H9 (cell line): ENCODE results near the gene HOXC6. TPM values are rescaled to one million over a fixed set of nuclear protein-coding genes. Genes with fewer than 3 reads are reported as not detected.

ENCODE experiments used
- DNase-seq: peaks from one replicate; pipeline ENCODE4 v3.0.0-alpha.2; 2017
- H2AFZ ChIP-seq: one replicate; pipeline ENCODE4 v1.6.1; 2013; ENCODE audit warnings: mild to moderate bottlenecking, low read length, control low read depth, moderate library complexity
- H2AK5ac ChIP-seq: 2 replicates; pipeline ENCODE4 v1.6.1; 2013; ENCODE audit warnings: low read length, control low read depth, mixed read lengths; ENCODE audit not compliant: insufficient read length
- H2BK120ac ChIP-seq: one replicate; pipeline ENCODE4 v1.6.1; 2013; ENCODE audit warnings: low read depth, mild to moderate bottlenecking, low read length, control low read depth, inconsistent platforms; ENCODE audit not compliant: poor library complexity, severe bottlenecking
- H2BK12ac ChIP-seq: 2 replicates; pipeline ENCODE4 v1.6.1; 2013; ENCODE audit warnings: low read length, control low read depth, mixed read lengths, low read depth; ENCODE audit not compliant: insufficient read length
- H2BK15ac ChIP-seq: 2 replicates; pipeline ENCODE4 v1.6.1; 2013; ENCODE audit warnings: low read depth, low read length, control low read depth
- H2BK20ac ChIP-seq: one replicate; pipeline ENCODE4 v1.6.1; 2013; ENCODE audit warnings: low read depth, mild to moderate bottlenecking, low read length, control low read depth, inconsistent platforms; ENCODE audit not compliant: poor library complexity, severe bottlenecking
- H2BK5ac ChIP-seq: 2 replicates; pipeline ENCODE4 v1.6.1; 2013; ENCODE audit warnings: low read length, control low read depth, mixed read lengths; ENCODE audit not compliant: insufficient read length
- H3K14ac ChIP-seq: 2 replicates; pipeline ENCODE4 v1.6.1; 2013; ENCODE audit warnings: low read length, control low read depth; ENCODE audit not compliant: insufficient read depth
- H3K18ac ChIP-seq: 2 replicates; pipeline ENCODE4 v1.6.1; 2013; ENCODE audit warnings: low read depth, mild to moderate bottlenecking, mixed read lengths, low read length, control low read depth; ENCODE audit not compliant: insufficient read length
- H3K23ac ChIP-seq: 2 replicates; pipeline ENCODE4 v1.6.1; 2013; ENCODE audit warnings: low read length, control low read depth, mixed read lengths, low read depth; ENCODE audit not compliant: insufficient read length
- H3K23me2 ChIP-seq: 2 replicates; pipeline ENCODE4 v1.6.1; 2013; ENCODE audit warnings: low read depth, mild to moderate bottlenecking, mixed read lengths, low read length, control low read depth; ENCODE audit not compliant: insufficient read length, poor library complexity, severe bottlenecking
- H3K27ac ChIP-seq: 2 replicates; pipeline ENCODE4 v1.5.1; 2013; ENCODE audit warnings: low read length, control low read depth, mixed read lengths, low read depth; ENCODE audit not compliant: insufficient read length
- H3K27me3 ChIP-seq: 2 replicates; pipeline ENCODE4 v1.6.1; 2013; ENCODE audit warnings: low read length, control low read depth, inconsistent platforms; ENCODE audit not compliant: insufficient read depth
- H3K4ac ChIP-seq: 2 replicates; pipeline ENCODE4 v1.6.1; 2013; ENCODE audit warnings: low read depth, mild to moderate bottlenecking, control low read depth, inconsistent platforms, low read length, moderate library complexity
- H3K4me1 ChIP-seq: 2 replicates; pipeline ENCODE4 v1.6.1; 2013; ENCODE audit warnings: low read length, control low read depth, inconsistent platforms; ENCODE audit not compliant: insufficient read depth
- H3K4me2 ChIP-seq: 2 replicates; pipeline ENCODE4 v1.6.1; 2013; ENCODE audit warnings: low read length, control low read depth, mixed read lengths; ENCODE audit not compliant: insufficient read length, insufficient read depth
- H3K56ac ChIP-seq: 2 replicates; pipeline ENCODE4 v1.6.1; 2013; ENCODE audit warnings: low read depth, mild to moderate bottlenecking, mixed read lengths, low read length, control low read depth; ENCODE audit not compliant: insufficient read length
- H3K79me1 ChIP-seq: 2 replicates; pipeline ENCODE4 v1.6.1; 2013; ENCODE audit warnings: low read depth, mild to moderate bottlenecking, moderate library complexity, low read length, control low read depth, inconsistent platforms; ENCODE audit not compliant: insufficient read depth, poor library complexity, severe bottlenecking
- H3K79me2 ChIP-seq: 2 replicates; pipeline ENCODE4 v1.6.1; 2013; ENCODE audit warnings: low read length, control low read depth, inconsistent platforms; ENCODE audit not compliant: insufficient read depth
- H3K9ac ChIP-seq: 2 replicates; pipeline ENCODE4 v1.6.1; 2013; ENCODE audit warnings: low read length, control low read depth, mixed read lengths; ENCODE audit not compliant: insufficient read length; ENCODE audit errors: extremely low read depth
- H3K9me3 ChIP-seq: one replicate; pipeline ENCODE4 v1.6.1; 2013; ENCODE audit warnings: low read depth, low read length, inconsistent platforms; ENCODE audit not compliant: control insufficient read depth
- H3T11ph ChIP-seq: one replicate; pipeline ENCODE4 v1.6.1; 2013; ENCODE audit warnings: mild to moderate bottlenecking, low read length, control low read depth, inconsistent platforms
- H4K20me1 ChIP-seq: one replicate; pipeline ENCODE4 v1.6.1; 2013; ENCODE audit not compliant: control insufficient read depth, insufficient read length, insufficient read depth
- H4K5ac ChIP-seq: 2 replicates; pipeline ENCODE4 v1.6.1; 2013; ENCODE audit warnings: low read depth, mild to moderate bottlenecking, mixed read lengths, low read length, control low read depth; ENCODE audit not compliant: insufficient read length
- H4K8ac ChIP-seq: replicated peaks from 2 replicates; pipeline ENCODE4 v1.6.1; 2013; ENCODE audit warnings: low read length, control low read depth, mixed read lengths, low read depth; ENCODE audit not compliant: insufficient read length
- H4K91ac ChIP-seq: 2 replicates; pipeline ENCODE4 v1.6.1; 2013; ENCODE audit warnings: low read depth, mild to moderate bottlenecking, moderate library complexity, mixed read lengths, low read length, control low read depth; ENCODE audit not compliant: insufficient read length
- H3K27ac Mint-ChIP-seq, 3 experiments: 2 replicates in 2 of 3; 3 replicates in 1 of 3; pipeline ENCODE4 v1.8.0; 2020 to 2021; ENCODE audit warnings: mixed read lengths in 3 of 3, mild to moderate bottlenecking in 1 of 3, moderate library complexity in 1 of 3
- H3K27me3 Mint-ChIP-seq: 2 replicates; pipeline ENCODE4 v1.8.0; 2021; ENCODE audit warnings: low read depth, mild to moderate bottlenecking, moderate library complexity, mixed read lengths
- H3K36me3 Mint-ChIP-seq, 3 experiments: 2 replicates in 2 of 3; 3 replicates in 1 of 3; pipeline ENCODE4 v1.8.0; 2020 to 2021; ENCODE audit warnings: low read depth in 3 of 3, mixed read lengths in 3 of 3; ENCODE audit not compliant: insufficient read depth in 1 of 3
- H3K4me1 Mint-ChIP-seq, 2 experiments: 2 replicates each; pipeline ENCODE4 v1.8.0; 2020; ENCODE audit warnings: mixed read lengths in 2 of 2
- H3K4me3 Mint-ChIP-seq, 2 experiments: 2 replicates in 1 of 2; 3 replicates in 1 of 2; pipeline ENCODE4 v1.8.0; 2020 to 2021; ENCODE audit warnings: mild to moderate bottlenecking in 2 of 2, mixed read lengths in 2 of 2, moderate library complexity in 1 of 2
- H3K9me3 Mint-ChIP-seq, 2 experiments: 2 replicates in 1 of 2; 3 replicates in 1 of 2; pipeline ENCODE4 v1.8.0; 2020; ENCODE audit warnings: mild to moderate bottlenecking in 2 of 2, mixed read lengths in 2 of 2, moderate library complexity in 1 of 2
- WGBS: extraction: QIAGEN DNeasy Blood & Tissue Kit; methylation state at CpG from one replicate; pipeline ENCODE4 v1.1.7; 2013; ENCODE audit warnings: missing lambda C conversion rate, low lambda C conversion rate, mixed read lengths; ENCODE audit not compliant: insufficient read length; ENCODE audit errors: extremely low coverage; 5-methylcytosine and 5-hydroxymethylcytosine counted together
- total RNA-seq: library from RNA; stranded (reverse); gene quantifications from 2 replicates; pipeline ENCODE4 v1.2.1, GENCODE V29; 2021
- TF ChIP-seq, protein P1 (sequence below): fragments of 200-600 bp; sonication (generic); conservative IDR thresholded peaks from 3 replicates; pipeline ENCODE4 v1.8.0; 2021; ENCODE audit warnings: antibody characterized with exemption, mild to moderate bottlenecking

HOXC6 gene
- total RNA-seq, 1 experiment from 2014 or later, result not detected

DNA sequence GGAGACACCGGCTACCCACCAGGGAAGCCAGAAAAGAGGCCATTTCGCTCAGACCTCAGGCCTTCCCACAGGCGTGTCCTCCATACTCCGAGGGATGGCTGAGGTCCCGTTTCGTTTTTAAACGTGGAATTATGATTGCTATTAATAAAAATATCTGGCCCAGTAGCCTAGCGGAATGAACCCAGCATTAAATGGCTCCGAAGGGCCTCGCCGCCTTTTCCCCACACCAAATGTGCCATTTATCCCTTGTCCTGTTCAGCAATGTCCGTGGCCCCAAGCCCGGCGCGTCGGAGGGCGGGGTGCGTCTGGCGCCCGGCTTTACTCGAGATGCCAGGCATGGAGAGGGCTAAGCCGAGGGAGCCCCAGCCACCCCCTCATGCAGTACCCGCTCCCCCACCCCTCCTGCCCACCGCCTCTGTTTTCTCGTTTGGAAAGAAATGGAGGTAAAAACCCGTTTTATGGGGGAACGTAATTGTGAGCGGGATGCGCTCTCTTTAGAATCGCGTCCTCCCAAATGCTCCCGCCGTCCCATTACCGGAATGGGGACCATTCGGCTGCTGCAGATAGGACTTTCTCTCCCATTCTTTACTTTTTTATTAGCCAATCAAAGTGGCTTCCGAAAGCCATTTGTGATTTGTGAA lies 13.7 kb upstream of the HOXC6 start:
- Histone ChIP-seq H4K8ac (no peak overlapping the region), H4K91ac (no peak overlapping the region), H3K23me2 (peaks cover 10% of the 10 kb centered on the region), H3K9ac (no peak overlapping the region), H2BK5ac (no peak overlapping the region), H3K23ac (no peak overlapping the region), H2AFZ (no peak overlapping the region), H2AK5ac (no peak overlapping the region), H2BK20ac (no peak overlapping the region), H3K9me3 (no peaks in the 10 kb centered on the region), H3K14ac (no peak overlapping the region), H3K4ac (no peak overlapping the region), H3K4me2 (no peak overlapping the region), H3K79me1 (no peaks in the 10 kb centered on the region), H3K79me2 (no peaks in the 10 kb centered on the region), H4K20me1 (no peaks in the 10 kb centered on the region), H4K5ac (no peak overlapping the region), H3K27me3 (peaks cover 91% of the 10 kb centered on the region), H2BK12ac (no peak overlapping the region), H3K56ac (no peak overlapping the region), H2BK15ac (no peak overlapping the region), H3K27ac (no peak overlapping the region), H3K4me1 (no peaks in the 10 kb centered on the region), H2BK120ac (no peak overlapping the region), H3T11ph (no peak overlapping the region), H3K18ac (no peak overlapping the region)
- H3K4me3 Mint-ChIP-seq, result no peak overlapping the region; a peak in 1 of 5 replicates
- peaks cover 100% of the 10 kb centered on the region for H3K27me3 Mint-ChIP-seq
- no peak for DNase-seq
- H3K9me3 Mint-ChIP-seq, result peaks cover 0 to 2% of the 10 kb centered on the region in 2 experiments; a peak in 1 of 5 replicates
- H3K27ac Mint-ChIP-seq, result no peak overlapping the region; a peak in 1 of 7 replicates
- WGBS, result no CpG with 5 or more reads among the region's 36 CpGs
- TF ChIP-seq, protein P1, sequence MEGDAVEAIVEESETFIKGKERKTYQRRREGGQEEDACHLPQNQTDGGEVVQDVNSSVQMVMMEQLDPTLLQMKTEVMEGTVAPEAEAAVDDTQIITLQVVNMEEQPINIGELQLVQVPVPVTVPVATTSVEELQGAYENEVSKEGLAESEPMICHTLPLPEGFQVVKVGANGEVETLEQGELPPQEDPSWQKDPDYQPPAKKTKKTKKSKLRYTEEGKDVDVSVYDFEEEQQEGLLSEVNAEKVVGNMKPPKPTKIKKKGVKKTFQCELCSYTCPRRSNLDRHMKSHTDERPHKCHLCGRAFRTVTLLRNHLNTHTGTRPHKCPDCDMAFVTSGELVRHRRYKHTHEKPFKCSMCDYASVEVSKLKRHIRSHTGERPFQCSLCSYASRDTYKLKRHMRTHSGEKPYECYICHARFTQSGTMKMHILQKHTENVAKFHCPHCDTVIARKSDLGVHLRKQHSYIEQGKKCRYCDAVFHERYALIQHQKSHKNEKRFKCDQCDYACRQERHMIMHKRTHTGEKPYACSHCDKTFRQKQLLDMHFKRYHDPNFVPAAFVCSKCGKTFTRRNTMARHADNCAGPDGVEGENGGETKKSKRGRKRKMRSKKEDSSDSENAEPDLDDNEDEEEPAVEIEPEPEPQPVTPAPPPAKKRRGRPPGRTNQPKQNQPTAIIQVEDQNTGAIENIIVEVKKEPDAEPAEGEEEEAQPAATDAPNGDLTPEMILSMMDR, result no peak
- peaks cover 10 to 39% of the 10 kb centered on the region in 2 experiments for H3K4me1 Mint-ChIP-seq
- H3K36me3 Mint-ChIP-seq, result no peaks in the 10 kb centered on the region
